ENCODE data around the gene GSS. TPM values are rescaled to one million over a fixed set of nuclear protein-coding genes. Genes with fewer than 3 reads are reported as not detected.

The GSS gene
- total RNA-seq, 1 donor from 2014 or later: 37.2 TPM

DNA sequence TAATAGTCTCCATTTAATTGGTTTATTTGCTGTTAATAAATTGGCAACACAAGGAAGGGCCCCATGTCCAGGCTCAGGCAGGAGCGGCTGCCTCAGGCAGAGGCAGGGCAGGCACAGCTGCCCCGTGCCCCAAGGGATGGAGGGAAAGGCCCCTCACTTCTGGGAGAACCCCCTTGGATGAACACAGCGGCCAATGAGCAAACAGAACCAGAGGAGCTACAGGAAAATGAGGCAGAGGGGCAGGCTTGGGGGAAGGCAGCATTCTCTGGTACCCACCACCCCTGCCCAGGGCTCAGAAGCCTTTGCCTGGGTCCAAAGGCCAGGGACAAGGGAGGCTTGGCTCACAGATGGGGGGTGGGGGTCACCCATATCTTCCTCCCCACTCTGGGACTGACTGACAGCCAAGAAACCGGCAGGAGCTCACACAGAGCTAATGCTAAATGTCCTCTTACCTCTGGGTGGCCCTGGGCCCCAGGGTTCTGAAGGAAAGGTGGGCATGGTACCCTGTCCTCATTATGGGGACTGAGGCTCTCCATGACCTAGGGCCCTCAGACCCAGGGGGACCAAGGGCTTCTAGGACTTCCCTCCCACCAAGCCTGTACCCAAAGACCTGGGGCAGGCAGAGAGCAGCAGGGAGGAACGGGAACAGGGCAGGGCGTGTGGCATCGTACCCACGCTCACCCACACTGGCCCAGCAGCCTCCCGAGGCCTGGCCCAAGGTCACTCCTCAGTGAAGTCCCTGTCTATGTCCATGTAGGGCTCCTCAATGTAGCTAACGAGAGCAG, 47.0 kb upstream of the GSS start:
- no peak overlapping the region for H3K4me3 Mint-ChIP-seq (ENCODE audit: unreplicated experiment)
- H3K9me3 Mint-ChIP-seq (ENCODE audit: unreplicated experiment): no peaks in the 10 kb centered on the region
- H3K4me1 Mint-ChIP-seq (ENCODE audit: unreplicated experiment): no peaks in the 10 kb centered on the region
- TF ChIP-seq, protein P1, sequence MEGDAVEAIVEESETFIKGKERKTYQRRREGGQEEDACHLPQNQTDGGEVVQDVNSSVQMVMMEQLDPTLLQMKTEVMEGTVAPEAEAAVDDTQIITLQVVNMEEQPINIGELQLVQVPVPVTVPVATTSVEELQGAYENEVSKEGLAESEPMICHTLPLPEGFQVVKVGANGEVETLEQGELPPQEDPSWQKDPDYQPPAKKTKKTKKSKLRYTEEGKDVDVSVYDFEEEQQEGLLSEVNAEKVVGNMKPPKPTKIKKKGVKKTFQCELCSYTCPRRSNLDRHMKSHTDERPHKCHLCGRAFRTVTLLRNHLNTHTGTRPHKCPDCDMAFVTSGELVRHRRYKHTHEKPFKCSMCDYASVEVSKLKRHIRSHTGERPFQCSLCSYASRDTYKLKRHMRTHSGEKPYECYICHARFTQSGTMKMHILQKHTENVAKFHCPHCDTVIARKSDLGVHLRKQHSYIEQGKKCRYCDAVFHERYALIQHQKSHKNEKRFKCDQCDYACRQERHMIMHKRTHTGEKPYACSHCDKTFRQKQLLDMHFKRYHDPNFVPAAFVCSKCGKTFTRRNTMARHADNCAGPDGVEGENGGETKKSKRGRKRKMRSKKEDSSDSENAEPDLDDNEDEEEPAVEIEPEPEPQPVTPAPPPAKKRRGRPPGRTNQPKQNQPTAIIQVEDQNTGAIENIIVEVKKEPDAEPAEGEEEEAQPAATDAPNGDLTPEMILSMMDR (IDR thresholded peaks at IDR 0.05): no peak
- no peaks in the 10 kb centered on the region for H3K27me3 Mint-ChIP-seq (ENCODE audit: unreplicated experiment)
- H3K27ac Mint-ChIP-seq (ENCODE audit: unreplicated experiment): no peak overlapping the region
- DNase-seq (ENCODE audit: extremely low spot score, unreplicated experiment): no peak
- peaks cover 36% of the 10 kb centered on the region for H3K36me3 Mint-ChIP-seq (ENCODE audit: unreplicated experiment)

- no peaks in the 10 kb centered on the region for H3K27me3 Mint-ChIP-seq (ENCODE audit: unreplicated experiment)
- H3K9me3 Mint-ChIP-seq (ENCODE audit: unreplicated experiment): no peaks in the 10 kb centered on the region
- DNase-seq (ENCODE audit: extremely low spot score, unreplicated experiment): no peak
- TF ChIP-seq, protein P1 (IDR thresholded peaks at IDR 0.05): peak; percentile 38
- H3K4me3 Mint-ChIP-seq (ENCODE audit: unreplicated experiment): no peak overlapping the region
- H3K36me3 Mint-ChIP-seq (ENCODE audit: unreplicated experiment): peaks cover 37% of the 10 kb centered on the region
- H3K27ac Mint-ChIP-seq (ENCODE audit: unreplicated experiment): peak overlapping the region; percentile 44
- H3K4me1 Mint-ChIP-seq (ENCODE audit: unreplicated experiment): no peaks in the 10 kb centered on the region
These were observed 46.2 kb upstream of the GSS start for GRCh38 chr20:35001596-35002362.

DNA sequence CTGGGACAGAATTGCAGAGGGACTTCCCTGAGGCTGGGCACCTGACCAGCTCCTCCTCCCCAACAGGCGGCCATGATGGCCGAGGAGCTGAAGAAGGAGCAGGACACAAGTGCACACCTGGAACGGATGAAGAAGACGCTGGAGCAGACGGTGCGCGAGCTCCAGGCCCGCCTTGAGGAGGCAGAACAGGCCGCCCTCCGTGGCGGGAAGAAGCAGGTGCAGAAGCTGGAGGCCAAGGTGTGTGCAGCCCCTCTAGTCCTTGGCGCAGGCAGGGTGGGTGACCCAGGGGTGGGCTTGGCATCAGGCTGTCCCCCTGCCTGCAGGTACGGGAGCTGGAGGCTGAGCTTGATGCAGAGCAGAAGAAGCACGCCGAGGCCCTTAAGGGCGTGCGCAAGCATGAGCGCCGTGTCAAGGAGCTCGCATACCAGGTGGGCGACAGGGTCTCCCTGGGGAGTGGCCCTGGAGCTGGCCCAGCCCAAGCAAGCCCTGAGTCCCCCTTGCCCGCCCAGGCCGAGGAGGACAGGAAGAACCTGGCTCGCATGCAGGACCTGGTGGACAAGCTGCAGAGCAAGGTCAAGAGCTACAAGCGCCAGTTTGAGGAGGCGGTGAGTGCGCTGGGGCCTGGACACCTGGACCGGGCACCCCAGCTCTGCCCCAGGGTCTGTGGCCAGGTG, 45.5 kb upstream of the GSS start:
- TF ChIP-seq, protein P1 (IDR thresholded peaks at IDR 0.05): no peak
- peak overlapping the region; percentile 44 for H3K27ac Mint-ChIP-seq (ENCODE audit: unreplicated experiment)
- H3K4me1 Mint-ChIP-seq (ENCODE audit: unreplicated experiment): no peaks in the 10 kb centered on the region
- no peaks in the 10 kb centered on the region for H3K27me3 Mint-ChIP-seq (ENCODE audit: unreplicated experiment)
- H3K9me3 Mint-ChIP-seq (ENCODE audit: unreplicated experiment): no peaks in the 10 kb centered on the region
- no peak overlapping the region for H3K4me3 Mint-ChIP-seq (ENCODE audit: unreplicated experiment)
- no peak for DNase-seq (ENCODE audit: extremely low spot score, unreplicated experiment)
- peaks cover 36% of the 10 kb centered on the region for H3K36me3 Mint-ChIP-seq (ENCODE audit: unreplicated experiment)

- H3K9me3 Mint-ChIP-seq (ENCODE audit: unreplicated experiment): no peaks in the 10 kb centered on the region
- no peak for DNase-seq (ENCODE audit: extremely low spot score, unreplicated experiment)
- TF ChIP-seq, protein P1 (IDR thresholded peaks at IDR 0.05): no peak
- H3K27ac Mint-ChIP-seq (ENCODE audit: unreplicated experiment): no peak overlapping the region
- peaks cover 30% of the 10 kb centered on the region for H3K36me3 Mint-ChIP-seq (ENCODE audit: unreplicated experiment)
- no peaks in the 10 kb centered on the region for H3K27me3 Mint-ChIP-seq (ENCODE audit: unreplicated experiment)
- H3K4me3 Mint-ChIP-seq (ENCODE audit: unreplicated experiment): no peak overlapping the region
- H3K4me1 Mint-ChIP-seq (ENCODE audit: unreplicated experiment): no peaks in the 10 kb centered on the region
These were observed 44.8 kb upstream of the GSS start for GRCh38 chr20:35000311-35000921.
